Measurements from ENCODE around the gene MLN. TPM values are rescaled to one million over a fixed set of nuclear protein-coding genes. Genes with fewer than 3 reads are reported as not detected.

Gene MLN
- total RNA-seq = not detected
- not detected for polyA plus RNA-seq

GRCh38 chr6:33803571-33804053 is at the start of gene MLN:
TSS of gene MLN (minus strand) at chr6:33804003. CDS start at chr6:33801163, 2,840 bp downstream.
- POLR2A ChIA-PET = no interaction called here
- Mint-ChIP-seq H3K4me3 (no peak within 1 kb of the TSS), H3K4me1 (peaks cover 16 to 21% (median 18%) of the 10 kb centered on the region in 3 donors), H3K9me3 (no peaks in the 10 kb centered on the region), H3K27ac (peak within 1 kb of the TSS in 1 of 8 donors; percentile 4), H3K27me3 (peaks cover 14 to 36% of the 10 kb centered on the region in 2 donors), H3K36me3 (peaks cover 0 to 2% (median 0%) of the 10 kb centered on the region in 3 donors)
- H3K4me3 ChIP-seq (ENCODE audit: low read length) = no peak within 1 kb of the TSS
- H3K9me3 ChIP-seq (ENCODE audit: low read length) = no peaks in the 10 kb centered on the region
- CTCF ChIA-PET = no interaction called here
- peaks cover 14% of the 10 kb centered on the region for H3K4me1 ChIP-seq (ENCODE audit: insufficient read depth, low read length)
- no peak within 1 kb of the TSS for H3K27ac ChIP-seq (ENCODE audit: low read depth, low read length)
- no peaks in the 10 kb centered on the region for H3K36me3 ChIP-seq (ENCODE audit: insufficient read depth, low read length)
- no peak for DNase-seq
- H3K27me3 ChIP-seq (ENCODE audit: insufficient read depth, low read length, poor library complexity, severe bottlenecking) = peaks cover 1% of the 10 kb centered on the region

GRCh38 chr6:33853026-33853425 is 49.2 kb upstream of the MLN start:
- no peaks in the 10 kb centered on the region for H3K36me3 Mint-ChIP-seq
- H3K9me3 Mint-ChIP-seq = no peaks in the 10 kb centered on the region
- no peak for DNase-seq
- no peak overlapping the region for H3K4me3 Mint-ChIP-seq
- POLR2A ChIA-PET = no interaction called here
- Histone ChIP-seq H3K27ac (ENCODE audit: low read depth, low read length) (no peak overlapping the region), H3K27me3 (ENCODE audit: insufficient read depth, low read length, poor library complexity, severe bottlenecking) (peaks cover 17% of the 10 kb centered on the region), H3K4me1 (ENCODE audit: insufficient read depth, low read length) (peaks cover 27% of the 10 kb centered on the region), H3K9me3 (ENCODE audit: low read length) (no peaks in the 10 kb centered on the region), H3K36me3 (ENCODE audit: insufficient read depth, low read length) (no peaks in the 10 kb centered on the region), H3K4me3 (ENCODE audit: low read length) (no peak overlapping the region)
- peaks cover 29 to 35% of the 10 kb centered on the region in 2 donors for H3K27me3 Mint-ChIP-seq
- no peak overlapping the region for H3K27ac Mint-ChIP-seq
- peaks cover 29 to 33% (median 31%) of the 10 kb centered on the region in 3 donors for H3K4me1 Mint-ChIP-seq
- CTCF ChIA-PET = no interaction called here

GRCh38 chr6:33851959-33852358 is 48.2 kb upstream of the MLN start:
- DNase-seq = peak in 1 of 5 donors; percentile 54
- peaks cover 17% of the 10 kb centered on the region for H3K27me3 ChIP-seq (ENCODE audit: insufficient read depth, low read length, poor library complexity, severe bottlenecking)
- CTCF ChIA-PET = no interaction called here

GRCh38 chr6:33850869-33851541 is 47.2 kb upstream of the MLN start:
- peaks cover 22 to 35% of the 10 kb centered on the region in 2 donors for H3K27me3 Mint-ChIP-seq
- CTCF ChIA-PET = interaction anchor here (1.1 to 2.1 kb wide), 3 partner anchors 10 to 204 kb away, joined by 4 to 11 read pairs (median 7); no protein-coding TSS in a partner anchor
- POLR2A ChIA-PET = no interaction called here
- H3K36me3 ChIP-seq (ENCODE audit: insufficient read depth, low read length) = no peaks in the 10 kb centered on the region
- peaks cover 7% of the 10 kb centered on the region for H3K4me1 ChIP-seq (ENCODE audit: insufficient read depth, low read length)
- DNase-seq = no peak
- no peaks in the 10 kb centered on the region for H3K36me3 Mint-ChIP-seq
- H3K4me1 Mint-ChIP-seq = peaks cover 11 to 13% (median 11%) of the 10 kb centered on the region in 3 donors
- H3K27me3 ChIP-seq (ENCODE audit: insufficient read depth, low read length, poor library complexity, severe bottlenecking) = peaks cover 17% of the 10 kb centered on the region
- H3K27ac ChIP-seq (ENCODE audit: low read depth, low read length) = no peak overlapping the region
- no peaks in the 10 kb centered on the region for H3K9me3 Mint-ChIP-seq
- no peak overlapping the region for H3K27ac Mint-ChIP-seq
- H3K9me3 ChIP-seq (ENCODE audit: low read length) = no peaks in the 10 kb centered on the region
- H3K4me3 Mint-ChIP-seq = no peak overlapping the region
- H3K4me3 ChIP-seq (ENCODE audit: low read length) = no peak overlapping the region

More at GRCh38 chr6:33851959-33852358, 48.2 kb upstream of the MLN start:
- Mint-ChIP-seq H3K27me3 (peaks cover 23 to 35% of the 10 kb centered on the region in 2 donors), H3K9me3 (no peaks in the 10 kb centered on the region), H3K36me3 (no peaks in the 10 kb centered on the region), H3K4me3 (no peak overlapping the region), H3K4me1 (peaks cover 19 to 22% (median 20%) of the 10 kb centered on the region in 3 donors), H3K27ac (no peak overlapping the region)
- POLR2A ChIA-PET = no interaction called here
- no peaks in the 10 kb centered on the region for H3K9me3 ChIP-seq (ENCODE audit: low read length)
- peaks cover 16% of the 10 kb centered on the region for H3K4me1 ChIP-seq (ENCODE audit: insufficient read depth, low read length)
- no peaks in the 10 kb centered on the region for H3K36me3 ChIP-seq (ENCODE audit: insufficient read depth, low read length)
- no peak overlapping the region for H3K4me3 ChIP-seq (ENCODE audit: low read length)
- no peak overlapping the region for H3K27ac ChIP-seq (ENCODE audit: low read depth, low read length)

GRCh38 chr6:33850296-33850695 is 46.5 kb upstream of the MLN start:
- no peak for DNase-seq
- H3K36me3 Mint-ChIP-seq = no peaks in the 10 kb centered on the region
- ChIA-PET POLR2A (no interaction called here), CTCF (interaction anchor here (1.0 to 2.1 kb wide), 4 partner anchors 11 to 205 kb away, joined by 3 to 11 read pairs (median 6); no protein-coding TSS in a partner anchor)
- no peaks in the 10 kb centered on the region for H3K9me3 ChIP-seq (ENCODE audit: low read length)
- H3K27me3 Mint-ChIP-seq = peaks cover 22 to 32% of the 10 kb centered on the region in 2 donors
- H3K4me3 ChIP-seq (ENCODE audit: low read length) = no peak overlapping the region
- no peaks in the 10 kb centered on the region for H3K9me3 Mint-ChIP-seq
- H3K4me3 Mint-ChIP-seq = no peak overlapping the region
- no peak overlapping the region for H3K27ac ChIP-seq (ENCODE audit: low read depth, low read length)
- H3K36me3 ChIP-seq (ENCODE audit: insufficient read depth, low read length) = no peaks in the 10 kb centered on the region
- no peaks in the 10 kb centered on the region for H3K4me1 ChIP-seq (ENCODE audit: insufficient read depth, low read length)
- H3K27me3 ChIP-seq (ENCODE audit: insufficient read depth, low read length, poor library complexity, severe bottlenecking) = peaks cover 11% of the 10 kb centered on the region
- peaks cover 3 to 6% (median 4%) of the 10 kb centered on the region in 3 donors for H3K4me1 Mint-ChIP-seq
- no peak overlapping the region for H3K27ac Mint-ChIP-seq

- Mint-ChIP-seq H3K36me3 (no peaks in the 10 kb centered on the region), H3K27ac (no peak overlapping the region), H3K4me3 (no peak overlapping the region), H3K9me3 (no peaks in the 10 kb centered on the region), H3K27me3 (peaks cover 18 to 29% of the 10 kb centered on the region in 2 donors), H3K4me1 (peaks cover 0 to 3% (median 3%) of the 10 kb centered on the region in 3 donors)
- Histone ChIP-seq H3K36me3 (ENCODE audit: insufficient read depth, low read length) (no peaks in the 10 kb centered on the region), H3K9me3 (ENCODE audit: low read length) (no peaks in the 10 kb centered on the region), H3K27ac (ENCODE audit: low read depth, low read length) (no peak overlapping the region), H3K27me3 (ENCODE audit: insufficient read depth, low read length, poor library complexity, severe bottlenecking) (peaks cover 5% of the 10 kb centered on the region), H3K4me3 (ENCODE audit: low read length) (no peak overlapping the region), H3K4me1 (ENCODE audit: insufficient read depth, low read length) (no peaks in the 10 kb centered on the region)
- POLR2A ChIA-PET = no interaction called here
- CTCF ChIA-PET = interaction anchor here (1.0 to 2.1 kb wide), 3 partner anchors 12 to 178 kb away, joined by 3 to 11 read pairs (median 7); no protein-coding TSS in a partner anchor
- DNase-seq = peak in 1 of 5 donors; percentile 33
Measured at GRCh38 chr6:33849500-33850075, 45.8 kb upstream of the MLN start.

GRCh38 chr6:33848484-33848883 is 44.7 kb upstream of the MLN start:
- peaks cover 5% of the 10 kb centered on the region for H3K27me3 ChIP-seq (ENCODE audit: insufficient read depth, low read length, poor library complexity, severe bottlenecking)
- H3K9me3 ChIP-seq (ENCODE audit: low read length) = no peaks in the 10 kb centered on the region
- H3K4me1 ChIP-seq (ENCODE audit: insufficient read depth, low read length) = no peaks in the 10 kb centered on the region
- no peak overlapping the region for H3K27ac Mint-ChIP-seq
- peaks cover 15 to 22% of the 10 kb centered on the region in 2 donors for H3K27me3 Mint-ChIP-seq
- no peak for DNase-seq
- no peak overlapping the region for H3K4me3 Mint-ChIP-seq
- H3K4me3 ChIP-seq (ENCODE audit: low read length) = no peak overlapping the region
- H3K36me3 Mint-ChIP-seq = no peaks in the 10 kb centered on the region
- H3K27ac ChIP-seq (ENCODE audit: low read depth, low read length) = no peak overlapping the region
- no peaks in the 10 kb centered on the region for H3K9me3 Mint-ChIP-seq
- H3K36me3 ChIP-seq (ENCODE audit: insufficient read depth, low read length) = no peaks in the 10 kb centered on the region
- no peaks in the 10 kb centered on the region for H3K4me1 Mint-ChIP-seq
- ChIA-PET CTCF (interaction anchor here (2.1 kb wide), 1 partner anchor 13 kb away, joined by 7 read pairs; no protein-coding TSS in a partner anchor), POLR2A (no interaction called here)

- Histone ChIP-seq H3K4me3 (ENCODE audit: low read length) (no peak overlapping the region), H3K36me3 (ENCODE audit: insufficient read depth, low read length) (no peaks in the 10 kb centered on the region), H3K27ac (ENCODE audit: low read depth, low read length) (no peak overlapping the region), H3K4me1 (ENCODE audit: insufficient read depth, low read length) (no peaks in the 10 kb centered on the region), H3K9me3 (ENCODE audit: low read length) (no peaks in the 10 kb centered on the region), H3K27me3 (ENCODE audit: insufficient read depth, low read length, poor library complexity, severe bottlenecking) (peaks cover 5% of the 10 kb centered on the region)
- Mint-ChIP-seq H3K4me3 (no peak overlapping the region), H3K36me3 (no peaks in the 10 kb centered on the region), H3K4me1 (no peaks in the 10 kb centered on the region), H3K9me3 (no peaks in the 10 kb centered on the region), H3K27ac (no peak overlapping the region), H3K27me3 (peaks cover 15 to 20% of the 10 kb centered on the region in 2 donors)
- ChIA-PET POLR2A (interaction anchor here (0.6 kb wide), 1 partner anchor 70 kb away, joined by 3 read pairs; no protein-coding TSS in a partner anchor), CTCF (no interaction called here)
- peak in 1 of 5 donors; percentile 24 for DNase-seq
Measured at GRCh38 chr6:33847867-33848266, 44.1 kb upstream of the MLN start.
